ENCODE measurements around the gene MYMX. TPM values are rescaled to one million over a fixed set of nuclear protein-coding genes. Genes with fewer than 3 reads are reported as not detected.

The MYMX gene
- total and polyA plus RNA-seq, 2 of the 13 experiments (the other 11 are each of a cell fraction or from before 2014, with no cell fraction given), result not detected

DNA sequence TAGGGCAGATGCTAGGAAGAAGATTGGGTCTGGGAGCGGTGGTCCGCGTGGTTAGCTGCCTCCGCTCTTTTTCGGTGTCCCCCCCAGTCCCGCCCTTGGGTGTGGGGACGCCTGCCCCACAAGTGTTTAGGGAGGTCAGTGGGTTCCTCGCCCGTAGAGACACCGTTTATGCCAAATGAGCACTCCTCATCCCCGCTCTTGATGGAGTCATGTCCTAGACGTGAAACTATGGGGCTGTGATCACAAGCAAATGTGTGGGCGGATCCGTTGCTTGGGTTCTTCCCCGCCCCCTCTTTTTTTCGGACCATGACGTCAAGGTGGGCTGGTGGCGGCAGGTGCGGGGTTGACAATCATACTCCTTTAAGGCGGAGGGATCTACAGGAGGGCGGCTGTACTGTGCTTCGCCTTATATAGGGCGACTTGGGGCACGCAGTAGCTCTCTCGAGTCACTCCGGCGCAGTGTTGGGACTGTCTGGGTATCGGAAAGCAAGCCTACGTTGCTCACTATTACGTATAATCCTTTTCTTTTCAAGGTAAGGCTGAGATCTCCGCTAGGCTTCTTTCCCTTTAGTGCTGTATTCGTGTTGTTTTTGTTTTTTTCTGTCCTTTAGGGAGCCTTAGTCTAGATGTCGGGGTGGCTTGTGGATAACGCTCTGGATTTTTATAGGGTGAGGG is 30.1 kb downstream of the MYMX start, which contains the start of gene HSP90AB1 (continued):
- TF ChIP-seq, protein P1, sequence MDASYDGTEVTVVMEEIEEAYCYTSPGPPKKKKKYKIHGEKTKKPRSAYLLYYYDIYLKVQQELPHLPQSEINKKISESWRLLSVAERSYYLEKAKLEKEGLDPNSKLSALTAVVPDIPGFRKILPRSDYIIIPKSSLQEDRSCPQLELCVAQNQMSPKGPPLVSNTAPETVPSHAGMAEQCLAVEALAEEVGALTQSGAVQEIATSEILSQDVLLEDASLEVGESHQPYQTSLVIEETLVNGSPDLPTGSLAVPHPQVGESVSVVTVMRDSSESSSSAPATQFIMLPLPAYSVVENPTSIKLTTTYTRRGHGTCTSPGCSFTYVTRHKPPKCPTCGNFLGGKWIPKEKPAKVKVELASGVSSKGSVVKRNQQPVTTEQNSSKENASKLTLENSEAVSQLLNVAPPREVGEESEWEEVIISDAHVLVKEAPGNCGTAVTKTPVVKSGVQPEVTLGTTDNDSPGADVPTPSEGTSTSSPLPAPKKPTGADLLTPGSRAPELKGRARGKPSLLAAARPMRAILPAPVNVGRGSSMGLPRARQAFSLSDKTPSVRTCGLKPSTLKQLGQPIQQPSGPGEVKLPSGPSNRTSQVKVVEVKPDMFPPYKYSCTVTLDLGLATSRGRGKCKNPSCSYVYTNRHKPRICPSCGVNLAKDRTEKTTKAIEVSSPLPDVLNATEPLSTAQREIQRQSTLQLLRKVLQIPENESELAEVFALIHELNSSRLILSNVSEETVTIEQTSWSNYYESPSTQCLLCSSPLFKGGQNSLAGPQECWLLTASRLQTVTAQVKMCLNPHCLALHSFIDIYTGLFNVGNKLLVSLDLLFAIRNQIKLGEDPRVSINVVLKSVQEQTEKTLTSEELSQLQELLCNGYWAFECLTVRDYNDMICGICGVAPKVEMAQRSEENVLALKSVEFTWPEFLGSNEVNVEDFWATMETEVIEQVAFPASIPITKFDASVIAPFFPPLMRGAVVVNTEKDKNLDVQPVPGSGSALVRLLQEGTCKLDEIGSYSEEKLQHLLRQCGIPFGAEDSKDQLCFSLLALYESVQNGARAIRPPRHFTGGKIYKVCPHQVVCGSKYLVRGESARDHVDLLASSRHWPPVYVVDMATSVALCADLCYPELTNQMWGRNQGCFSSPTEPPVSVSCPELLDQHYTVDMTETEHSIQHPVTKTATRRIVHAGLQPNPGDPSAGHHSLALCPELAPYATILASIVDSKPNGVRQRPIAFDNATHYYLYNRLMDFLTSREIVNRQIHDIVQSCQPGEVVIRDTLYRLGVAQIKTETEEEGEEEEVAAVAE (CRISPR knock-in tag; IDR thresholded peaks at IDR 0.05; ENCODE audit: borderline replicate concordance), result no peak
- TF ChIP-seq ZFYVE20 (CRISPR knock-in tag; IDR thresholded peaks at IDR 0.05; ENCODE audit: borderline replicate concordance, low read depth) (no peak), ZBTB7B (CRISPR knock-in tag; IDR thresholded peaks at IDR 0.05) (peak; percentile 13; the same call in 1 of the 2 replicates), NFIB (CRISPR knock-in tag; IDR thresholded peaks at IDR 0.05; ENCODE audit: borderline replicate concordance) (no peak), ZNF264 (CRISPR knock-in tag; IDR thresholded peaks at IDR 0.05) (peak; percentile 94), RFX5 (IDR thresholded peaks at IDR 0.05; ENCODE audit: low read depth, low read length) (no peak; the same call in 1 of the 2 replicates), HNRNPK (IDR thresholded peaks at IDR 0.05; ENCODE audit: low read depth, low read length, poor library complexity, severe bottlenecking) (no peak), ZNF335 (CRISPR knock-in tag; IDR thresholded peaks at IDR 0.05) (no peak; the same call in none of the 2 replicates), ZNF484 (CRISPR knock-in tag; IDR thresholded peaks at IDR 0.05; ENCODE audit: borderline replicate concordance, low read depth) (no peak), ZNF563 (CRISPR knock-in tag; IDR thresholded peaks at IDR 0.05) (peak; percentile 77), HNRNPLL (IDR thresholded peaks at IDR 0.05; ENCODE audit: low read depth, low read length, poor library complexity, severe bottlenecking) (no peak), LCORL (IDR thresholded peaks at IDR 0.05) (no peak), LCORL (CRISPR knock-in tag; IDR thresholded peaks at IDR 0.05) (no peak; the same call in 1 of the 2 replicates), KDM1A (CRISPR knock-in tag; IDR thresholded peaks at IDR 0.05) (no peak), KLF9 (CRISPR knock-in tag; IDR thresholded peaks at IDR 0.05; ENCODE audit: low read depth) (peak; percentile 85; the same call in 1 of the 2 replicates), ZNF251 (CRISPR knock-in tag; IDR thresholded peaks at IDR 0.05) (no peak), ETV6 (CRISPR knock-in tag; conservative IDR thresholded peaks at IDR 0.05) (0 out of 2 replicates have a peak, but pooled peaks have one; percentile 68), ZNF879 (CRISPR knock-in tag; IDR thresholded peaks at IDR 0.05) (no peak; the same call in 1 of the 2 replicates)
- TF ChIP-seq, protein P2, sequence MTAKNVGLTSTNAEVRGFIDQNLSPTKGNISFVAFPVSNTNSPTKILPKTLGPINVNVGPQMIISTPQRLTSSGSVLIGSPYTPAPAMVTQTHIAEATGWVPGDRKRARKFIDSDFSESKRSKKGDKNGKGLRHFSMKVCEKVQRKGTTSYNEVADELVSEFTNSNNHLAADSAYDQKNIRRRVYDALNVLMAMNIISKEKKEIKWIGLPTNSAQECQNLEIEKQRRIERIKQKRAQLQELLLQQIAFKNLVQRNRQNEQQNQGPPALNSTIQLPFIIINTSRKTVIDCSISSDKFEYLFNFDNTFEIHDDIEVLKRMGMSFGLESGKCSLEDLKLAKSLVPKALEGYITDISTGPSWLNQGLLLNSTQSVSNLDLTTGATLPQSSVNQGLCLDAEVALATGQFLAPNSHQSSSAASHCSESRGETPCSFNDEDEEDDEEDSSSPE (CRISPR knock-in tag; IDR thresholded peaks at IDR 0.05), result no peak; the same call in none of the 2 replicates
- TF ChIP-seq, protein P3, sequence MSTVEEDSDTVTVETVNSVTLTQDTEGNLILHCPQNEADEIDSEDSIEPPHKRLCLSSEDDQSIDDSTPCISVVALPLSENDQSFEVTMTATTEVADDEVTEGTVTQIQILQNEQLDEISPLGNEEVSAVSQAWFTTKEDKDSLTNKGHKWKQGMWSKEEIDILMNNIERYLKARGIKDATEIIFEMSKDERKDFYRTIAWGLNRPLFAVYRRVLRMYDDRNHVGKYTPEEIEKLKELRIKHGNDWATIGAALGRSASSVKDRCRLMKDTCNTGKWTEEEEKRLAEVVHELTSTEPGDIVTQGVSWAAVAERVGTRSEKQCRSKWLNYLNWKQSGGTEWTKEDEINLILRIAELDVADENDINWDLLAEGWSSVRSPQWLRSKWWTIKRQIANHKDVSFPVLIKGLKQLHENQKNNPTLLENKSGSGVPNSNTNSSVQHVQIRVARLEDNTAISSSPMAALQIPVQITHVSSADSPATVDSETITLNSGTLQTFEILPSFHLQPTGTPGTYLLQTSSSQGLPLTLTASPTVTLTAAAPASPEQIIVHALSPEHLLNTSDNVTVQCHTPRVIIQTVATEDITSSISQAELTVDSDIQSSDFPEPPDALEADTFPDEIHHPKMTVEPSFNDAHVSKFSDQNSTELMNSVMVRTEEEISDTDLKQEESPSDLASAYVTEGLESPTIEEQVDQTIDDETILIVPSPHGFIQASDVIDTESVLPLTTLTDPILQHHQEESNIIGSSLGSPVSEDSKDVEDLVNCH (CRISPR knock-in tag; IDR thresholded peaks at IDR 0.05), result peak; percentile 93; the same call in 1 of the 2 replicates
- TF ChIP-seq, protein P4, sequence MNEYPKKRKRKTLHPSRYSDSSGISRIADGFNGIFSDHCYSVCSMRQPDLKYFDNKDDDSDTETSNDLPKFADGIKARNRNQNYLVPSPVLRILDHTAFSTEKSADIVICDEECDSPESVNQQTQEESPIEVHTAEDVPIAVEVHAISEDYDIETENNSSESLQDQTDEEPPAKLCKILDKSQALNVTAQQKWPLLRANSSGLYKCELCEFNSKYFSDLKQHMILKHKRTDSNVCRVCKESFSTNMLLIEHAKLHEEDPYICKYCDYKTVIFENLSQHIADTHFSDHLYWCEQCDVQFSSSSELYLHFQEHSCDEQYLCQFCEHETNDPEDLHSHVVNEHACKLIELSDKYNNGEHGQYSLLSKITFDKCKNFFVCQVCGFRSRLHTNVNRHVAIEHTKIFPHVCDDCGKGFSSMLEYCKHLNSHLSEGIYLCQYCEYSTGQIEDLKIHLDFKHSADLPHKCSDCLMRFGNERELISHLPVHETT (CRISPR knock-in tag; conservative IDR thresholded peaks at IDR 0.05), result peak; percentile 7; the same call in 1 of the 2 replicates
